ENCODE data around the gene STXBP3.

STXBP3 gene

DNA sequence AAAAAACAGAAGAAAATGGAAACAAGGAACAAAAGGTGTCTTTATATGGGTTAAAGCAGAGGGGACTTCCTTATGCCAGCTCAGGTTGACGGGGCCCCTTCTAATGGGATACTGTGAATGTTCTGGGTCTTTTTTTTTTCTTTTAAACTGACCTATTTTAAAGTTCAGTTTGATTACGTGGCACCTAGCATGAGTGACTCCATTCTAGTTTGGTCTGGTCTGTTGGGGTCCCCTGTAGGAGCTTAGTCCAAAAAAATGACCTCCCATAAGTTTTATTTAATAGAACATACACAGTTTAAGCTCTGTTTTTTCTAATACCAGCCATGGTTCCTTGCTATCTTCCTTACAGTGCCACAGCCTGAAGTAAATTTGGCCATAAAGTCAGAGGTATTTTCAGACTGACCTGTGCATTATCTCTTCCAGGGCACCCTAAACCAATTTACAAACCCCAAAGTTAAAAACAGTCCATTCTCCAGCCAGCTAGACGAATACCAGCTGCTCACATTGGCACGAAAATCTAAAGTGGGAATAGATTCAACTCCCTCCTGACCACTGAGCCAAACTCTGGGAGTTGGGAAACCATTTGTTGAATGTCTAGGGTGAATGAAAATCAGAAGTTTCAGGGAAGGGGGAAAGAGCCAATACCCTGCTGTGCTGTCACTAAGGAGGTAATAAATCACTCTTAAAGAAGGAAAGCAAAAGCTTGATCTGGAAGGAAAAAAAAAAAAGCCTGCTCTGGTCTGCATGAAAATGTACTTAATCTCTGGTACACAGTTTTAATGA lies 68.1 kb downstream of the STXBP3 start:
- Histone ChIP-seq H3K4me1 (ENCODE audit: insufficient read depth, low read length) (peaks cover 23% of the 10 kb centered on the region; the same call in 1 of the 2 replicates), H3K27me3 (ENCODE audit: insufficient read depth, low read length) (no peaks in the 10 kb centered on the region), H3K9me3 (ENCODE audit: insufficient read depth, low read depth, low read length) (no peaks in the 10 kb centered on the region), H3K27ac (ENCODE audit: low read length) (no peak overlapping the region), H3K36me3 (ENCODE audit: insufficient read depth, low read depth, low read length) (0 out of 2 replicates have a peak, but pooled peaks cover 2% of the 10 kb centered on the region), H3K4me3 (ENCODE audit: low read length) (no peak overlapping the region), H3K9ac (ENCODE audit: low read depth, low read length) (no peak overlapping the region)

DNA sequence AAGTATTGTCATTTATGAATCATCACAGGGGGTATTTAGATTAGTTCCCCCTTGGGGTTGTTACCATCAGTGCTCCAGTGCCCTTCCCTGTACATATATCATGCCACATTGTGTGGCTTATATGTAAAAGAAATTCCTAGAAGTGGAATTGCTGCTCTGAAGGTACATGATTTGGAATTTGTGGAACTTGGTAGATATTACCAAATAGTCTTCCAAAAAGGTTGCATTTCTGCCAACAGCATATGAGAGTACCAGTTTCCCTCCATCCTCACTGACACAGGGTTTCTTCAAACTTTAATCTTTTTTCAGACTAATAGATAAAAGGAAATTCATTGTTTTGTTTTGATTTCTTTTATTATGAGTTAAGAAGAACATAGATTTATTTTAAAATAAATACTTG lies 69.1 kb downstream of the STXBP3 start:
- H3K27ac ChIP-seq (ENCODE audit: low read length) = no peak overlapping the region
- H3K27me3 ChIP-seq (ENCODE audit: insufficient read depth, low read length) = no peaks in the 10 kb centered on the region
- peaks cover 23% of the 10 kb centered on the region; the same call in 1 of the 2 replicates for H3K4me1 ChIP-seq (ENCODE audit: insufficient read depth, low read length)
- H3K4me3 ChIP-seq (ENCODE audit: low read length) = no peak overlapping the region
- H3K9ac ChIP-seq (ENCODE audit: low read depth, low read length) = no peak overlapping the region
- H3K9me3 ChIP-seq (ENCODE audit: insufficient read depth, low read depth, low read length) = no peaks in the 10 kb centered on the region
- H3K36me3 ChIP-seq (ENCODE audit: insufficient read depth, low read depth, low read length) = no peaks in the 10 kb centered on the region

GRCh38 chr1:108816049-108816893 lies 69.8 kb downstream of the STXBP3 start:
- peak overlapping the region; percentile 56 for H3K27ac ChIP-seq (ENCODE audit: low read length)
- H3K9me3 ChIP-seq (ENCODE audit: insufficient read depth, low read depth, low read length) = no peaks in the 10 kb centered on the region
- peak overlapping the region; percentile 55 for H3K9ac ChIP-seq (ENCODE audit: low read depth, low read length)
- no peaks in the 10 kb centered on the region for H3K27me3 ChIP-seq (ENCODE audit: insufficient read depth, low read length)
- no peaks in the 10 kb centered on the region for H3K36me3 ChIP-seq (ENCODE audit: insufficient read depth, low read depth, low read length)
- peaks cover 23% of the 10 kb centered on the region; the same call in 1 of the 2 replicates for H3K4me1 ChIP-seq (ENCODE audit: insufficient read depth, low read length)
- H3K4me3 ChIP-seq (ENCODE audit: low read length) = peak overlapping the region; percentile 23; the same call in 1 of the 2 replicates

DNA sequence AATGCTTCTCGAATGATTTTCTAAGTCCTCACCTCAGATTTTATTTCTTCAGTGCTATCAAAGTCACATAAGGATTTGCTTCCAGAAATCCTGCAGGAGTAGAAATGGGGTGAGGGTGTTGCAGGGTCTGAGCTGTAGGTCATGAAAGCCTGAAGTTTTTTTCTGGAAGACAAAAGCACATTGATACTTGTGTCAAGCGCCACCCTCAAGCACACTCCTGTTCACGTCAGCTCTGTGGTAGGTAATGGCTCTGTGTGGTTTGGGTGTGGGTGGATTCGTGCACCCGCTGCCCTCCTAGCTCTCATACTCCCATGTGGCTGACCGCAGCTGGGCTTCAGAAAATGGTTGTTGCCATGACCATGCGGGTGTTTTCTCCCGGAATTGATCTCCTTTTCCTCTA lies 70.5 kb downstream of the STXBP3 start:
- Histone ChIP-seq H3K27me3 (ENCODE audit: insufficient read depth, low read length) (no peaks in the 10 kb centered on the region), H3K4me1 (ENCODE audit: insufficient read depth, low read length) (peaks cover 23% of the 10 kb centered on the region; the same call in 1 of the 2 replicates), H3K4me3 (ENCODE audit: low read length) (no peak overlapping the region), H3K9me3 (ENCODE audit: insufficient read depth, low read depth, low read length) (no peaks in the 10 kb centered on the region), H3K27ac (ENCODE audit: low read length) (no peak overlapping the region), H3K36me3 (ENCODE audit: insufficient read depth, low read depth, low read length) (no peaks in the 10 kb centered on the region), H3K9ac (ENCODE audit: low read depth, low read length) (peak overlapping the region; percentile 55)

DNA sequence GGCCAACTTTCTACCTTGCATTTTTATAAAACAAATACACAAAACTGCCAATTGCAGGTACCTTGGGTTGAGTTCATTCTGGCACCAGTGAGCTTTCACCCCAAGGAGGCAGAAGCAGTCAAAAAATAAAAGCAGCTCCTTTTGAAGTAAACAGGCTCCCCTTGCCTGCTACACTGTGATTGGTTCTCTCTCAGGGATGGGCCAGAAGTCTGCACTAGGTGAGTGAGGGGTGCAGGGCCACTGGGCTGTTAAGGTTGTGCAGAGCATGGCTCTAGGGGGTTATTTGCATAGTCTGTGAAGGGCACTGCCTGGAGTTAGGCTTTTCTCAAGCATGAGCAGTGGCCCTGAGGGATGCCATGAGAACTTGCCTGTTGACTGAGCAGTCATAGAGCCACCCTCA lies 71.3 kb downstream of the STXBP3 start:
- no peak overlapping the region for H3K9ac ChIP-seq (ENCODE audit: low read depth, low read length)
- H3K27me3 ChIP-seq (ENCODE audit: insufficient read depth, low read length) = no peaks in the 10 kb centered on the region
- no peak overlapping the region for H3K27ac ChIP-seq (ENCODE audit: low read length)
- H3K4me1 ChIP-seq (ENCODE audit: insufficient read depth, low read length) = peaks cover 23% of the 10 kb centered on the region; the same call in 1 of the 2 replicates
- no peaks in the 10 kb centered on the region for H3K9me3 ChIP-seq (ENCODE audit: insufficient read depth, low read depth, low read length)
- H3K36me3 ChIP-seq (ENCODE audit: insufficient read depth, low read depth, low read length) = no peaks in the 10 kb centered on the region
- no peak overlapping the region for H3K4me3 ChIP-seq (ENCODE audit: low read length)

DNA sequence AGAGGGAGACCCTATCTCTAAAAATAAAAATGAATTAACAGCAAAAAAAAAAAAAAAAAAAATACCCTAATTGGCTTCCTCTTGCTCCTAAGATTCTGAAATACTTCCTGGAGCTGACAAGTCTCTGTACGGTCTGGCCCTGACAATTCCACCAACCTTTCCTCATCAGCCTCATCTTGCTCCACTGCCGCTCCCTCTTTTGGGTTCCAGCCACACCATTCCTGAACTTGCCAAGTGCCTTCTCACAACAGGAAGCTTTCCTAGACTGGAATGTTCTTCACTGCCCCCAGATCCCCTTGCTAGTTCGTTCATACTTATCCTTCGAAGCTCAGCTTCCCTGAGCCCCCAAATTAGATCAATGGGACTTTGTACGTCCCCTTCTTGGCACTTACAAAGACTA lies 73.4 kb downstream of the STXBP3 start:
- Histone ChIP-seq H3K9ac (ENCODE audit: low read depth, low read length) (no peak overlapping the region), H3K4me1 (ENCODE audit: insufficient read depth, low read length) (peaks cover 21% of the 10 kb centered on the region; the same call in 1 of the 2 replicates), H3K4me3 (ENCODE audit: low read length) (no peak overlapping the region), H3K36me3 (ENCODE audit: insufficient read depth, low read depth, low read length) (no peaks in the 10 kb centered on the region), H3K27me3 (ENCODE audit: insufficient read depth, low read length) (no peaks in the 10 kb centered on the region), H3K9me3 (ENCODE audit: insufficient read depth, low read depth, low read length) (no peaks in the 10 kb centered on the region), H3K27ac (ENCODE audit: low read length) (no peak overlapping the region)

DNA sequence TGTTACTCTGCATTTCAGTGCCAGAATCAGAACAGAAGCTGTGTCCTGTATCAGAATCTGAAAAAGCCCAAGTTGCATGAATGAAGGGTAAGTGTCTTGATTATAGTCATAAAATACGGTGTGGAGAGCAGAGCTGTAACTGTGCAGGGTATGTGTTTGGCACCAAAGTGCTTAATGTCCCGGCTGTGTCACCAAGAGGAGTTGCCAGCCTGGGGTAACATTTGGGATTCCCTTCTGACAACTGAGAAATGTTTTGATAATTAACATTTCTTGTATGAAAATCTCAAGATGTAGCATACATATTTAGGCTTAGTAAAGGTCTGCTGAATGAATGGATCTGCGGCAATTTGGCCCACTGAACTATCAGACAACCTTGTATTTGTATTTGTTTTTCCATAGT lies 77.2 kb downstream of the STXBP3 start:
- Histone ChIP-seq H3K9me3 (ENCODE audit: insufficient read depth, low read depth, low read length) (no peaks in the 10 kb centered on the region), H3K36me3 (ENCODE audit: insufficient read depth, low read depth, low read length) (no peaks in the 10 kb centered on the region), H3K27ac (ENCODE audit: low read length) (no peak overlapping the region), H3K4me1 (ENCODE audit: insufficient read depth, low read length) (peaks cover 4% of the 10 kb centered on the region; the same call in 1 of the 2 replicates), H3K4me3 (ENCODE audit: low read length) (no peak overlapping the region), H3K9ac (ENCODE audit: low read depth, low read length) (no peak overlapping the region), H3K27me3 (ENCODE audit: insufficient read depth, low read length) (no peaks in the 10 kb centered on the region)

DNA sequence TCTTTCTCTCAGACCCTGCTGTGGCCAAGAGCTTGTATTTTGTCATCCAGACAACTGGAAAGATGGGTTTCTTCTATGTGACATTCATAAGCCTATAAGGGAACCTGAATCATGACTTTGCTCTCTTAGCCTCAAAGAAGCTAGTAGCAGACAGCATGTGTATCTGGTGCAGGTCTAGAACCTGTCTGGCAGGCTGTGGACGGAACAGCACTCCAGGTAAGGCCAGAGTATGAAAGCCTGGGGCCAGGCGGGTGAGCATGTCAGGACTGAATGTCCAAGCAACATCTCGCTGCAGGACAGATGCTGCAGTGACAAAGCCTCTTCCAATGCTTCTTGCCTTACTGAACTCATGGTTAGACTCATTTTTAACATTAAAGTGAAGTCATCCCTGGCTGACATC lies 77.6 kb downstream of the STXBP3 start:
- no peaks in the 10 kb centered on the region for H3K27me3 ChIP-seq (ENCODE audit: insufficient read depth, low read length)
- no peaks in the 10 kb centered on the region for H3K36me3 ChIP-seq (ENCODE audit: insufficient read depth, low read depth, low read length)
- peaks cover 5% of the 10 kb centered on the region; the same call in 1 of the 2 replicates for H3K4me1 ChIP-seq (ENCODE audit: insufficient read depth, low read length)
- H3K4me3 ChIP-seq (ENCODE audit: low read length) = no peak overlapping the region
- H3K9me3 ChIP-seq (ENCODE audit: insufficient read depth, low read depth, low read length) = no peaks in the 10 kb centered on the region
- H3K9ac ChIP-seq (ENCODE audit: low read depth, low read length) = no peak overlapping the region
- H3K27ac ChIP-seq (ENCODE audit: low read length) = no peak overlapping the region

- Histone ChIP-seq H3K4me1 (ENCODE audit: insufficient read depth, low read length) (peaks cover 5% of the 10 kb centered on the region; the same call in 1 of the 2 replicates), H3K27ac (ENCODE audit: low read length) (no peak overlapping the region), H3K27me3 (ENCODE audit: insufficient read depth, low read length) (no peaks in the 10 kb centered on the region), H3K36me3 (ENCODE audit: insufficient read depth, low read depth, low read length) (no peaks in the 10 kb centered on the region), H3K9ac (ENCODE audit: low read depth, low read length) (no peak overlapping the region), H3K9me3 (ENCODE audit: insufficient read depth, low read depth, low read length) (no peaks in the 10 kb centered on the region), H3K4me3 (ENCODE audit: low read length) (no peak overlapping the region)
Measured at GRCh38 chr1:108826081-108826635, 79.7 kb downstream of the STXBP3 start.

GRCh38 chr1:108828074-108828961 lies 81.8 kb downstream of the STXBP3 start:
- Histone ChIP-seq H3K27ac (ENCODE audit: low read length) (no peak overlapping the region), H3K36me3 (ENCODE audit: insufficient read depth, low read depth, low read length) (no peaks in the 10 kb centered on the region), H3K9ac (ENCODE audit: low read depth, low read length) (no peak overlapping the region), H3K4me3 (ENCODE audit: low read length) (no peak overlapping the region), H3K27me3 (ENCODE audit: insufficient read depth, low read length) (no peaks in the 10 kb centered on the region), H3K4me1 (ENCODE audit: insufficient read depth, low read length) (peaks cover 5% of the 10 kb centered on the region; the same call in 1 of the 2 replicates), H3K9me3 (ENCODE audit: insufficient read depth, low read depth, low read length) (no peaks in the 10 kb centered on the region)

DNA sequence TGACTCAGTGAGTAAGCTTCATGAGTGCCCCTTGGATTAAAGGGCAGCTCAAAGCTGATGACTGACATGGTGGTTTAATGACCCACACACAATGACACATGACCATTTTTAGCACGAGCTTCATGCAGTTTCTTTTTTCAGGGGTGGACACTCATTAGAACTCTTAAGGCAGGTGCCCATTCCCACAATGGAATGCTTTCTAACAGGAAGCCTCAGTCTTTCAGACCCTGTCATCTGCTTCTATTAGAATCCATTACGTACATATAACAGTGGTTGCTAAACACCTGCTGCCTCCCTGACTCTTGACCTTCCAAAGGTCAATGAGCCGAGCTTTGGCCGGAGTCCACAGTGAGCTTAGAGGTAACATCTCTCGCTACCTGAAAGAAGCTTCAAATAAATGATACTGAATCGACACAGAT lies 83.0 kb downstream of the STXBP3 start:
- H3K4me1 ChIP-seq (ENCODE audit: insufficient read depth, low read length) = peaks cover 5% of the 10 kb centered on the region; the same call in 1 of the 2 replicates
- no peak overlapping the region for H3K4me3 ChIP-seq (ENCODE audit: low read length)
- no peaks in the 10 kb centered on the region for H3K36me3 ChIP-seq (ENCODE audit: insufficient read depth, low read depth, low read length)
- H3K27me3 ChIP-seq (ENCODE audit: insufficient read depth, low read length) = no peaks in the 10 kb centered on the region
- H3K9ac ChIP-seq (ENCODE audit: low read depth, low read length) = no peak overlapping the region
- H3K9me3 ChIP-seq (ENCODE audit: insufficient read depth, low read depth, low read length) = no peaks in the 10 kb centered on the region
- no peak overlapping the region for H3K27ac ChIP-seq (ENCODE audit: low read length)

Measured in iPS-20b (cell line).